Suppressor macrophage treated with lipopolysaccharide for 1 hour (primary cell): ENCODE results near the gene NEDD9.
A peak's percentile ranks its signal among the peaks of the same experiment; 100 is the strongest.

Source experiments
- DNase-seq, 3 donors: peaks; one replicate each; pipeline ENCODE4 v3.0.0-alpha.2; 2020 to 2022

Gene NEDD9

GRCh38 chr6:11214901-11215300 lies 17.6 kb downstream of the NEDD9 start:
- no peak for DNase-seq

- no peak for DNase-seq
Observed at GRCh38 chr6:11214084-11214833, 18.2 kb downstream of the NEDD9 start.

GRCh38 chr6:11213422-11214021 lies 18.9 kb downstream of the NEDD9 start:
- no peak for DNase-seq

- DNase-seq: peak; percentile 87 to 93 (median 93)
Observed at GRCh38 chr6:11212664-11213063, 19.8 kb downstream of the NEDD9 start.

- DNase-seq: no peak
Observed at GRCh38 chr6:11211254-11211653, 21.2 kb downstream of the NEDD9 start.

GRCh38 chr6:11210386-11211138 lies 21.9 kb downstream of the NEDD9 start:
- no peak for DNase-seq

GRCh38 chr6:11209906-11210305 lies 22.6 kb downstream of the NEDD9 start:
- peak; percentile 67 to 81 (median 77) for DNase-seq

- no peak for DNase-seq
Observed at GRCh38 chr6:11209369-11209768, 23.1 kb downstream of the NEDD9 start.

- no peak for DNase-seq
Observed at GRCh38 chr6:11208854-11209253, 23.6 kb downstream of the NEDD9 start.

- DNase-seq: no peak
Observed at GRCh38 chr6:11208267-11208666, 24.2 kb downstream of the NEDD9 start.

GRCh38 chr6:11207199-11207968 lies 25.1 kb downstream of the NEDD9 start:
- DNase-seq: peak; percentile 88 to 97 (median 95)

- DNase-seq: peak; percentile 56 to 79 (median 75)
Observed at GRCh38 chr6:11206576-11206975, 25.9 kb downstream of the NEDD9 start.

- no peak for DNase-seq
Observed at GRCh38 chr6:11204794-11205366, 27.6 kb downstream of the NEDD9 start.

GRCh38 chr6:11204005-11204399 lies 28.5 kb downstream of the NEDD9 start:
- no peak for DNase-seq

- DNase-seq: no peak
Observed at GRCh38 chr6:11203306-11204004, 29.0 kb downstream of the NEDD9 start.

- DNase-seq: no peak
Observed at GRCh38 chr6:11202513-11203305, 29.8 kb downstream of the NEDD9 start.

GRCh38 chr6:11201772-11202512 lies 30.5 kb downstream of the NEDD9 start:
- no peak for DNase-seq

GRCh38 chr6:11201015-11201414 lies 31.5 kb downstream of the NEDD9 start:
- no peak for DNase-seq

GRCh38 chr6:11200356-11200755 lies 32.1 kb downstream of the NEDD9 start:
- no peak for DNase-seq
